ENCODE results near the gene OSBPL1A.

GRCh38 chr18:24400587-24400986 is 3.0 kb upstream of the OSBPL1A start:
- no peak for TF ChIP-seq CTCF (IDR thresholded peaks at IDR 0.05; ENCODE audit: low read depth, low read length)
- TF ChIP-seq EZH2phosphoT487 (IDR thresholded peaks at IDR 0.05; ENCODE audit: low read depth), result no peak

All from OCI-LY3 (cell line).